ENCODE results near the gene DAGLA. TPM values are rescaled to one million over a fixed set of nuclear protein-coding genes. Genes with fewer than 3 reads are reported as not detected.

The DAGLA gene
- polyA plus RNA-seq, 1 experiment = 2.5 TPM

DNA sequence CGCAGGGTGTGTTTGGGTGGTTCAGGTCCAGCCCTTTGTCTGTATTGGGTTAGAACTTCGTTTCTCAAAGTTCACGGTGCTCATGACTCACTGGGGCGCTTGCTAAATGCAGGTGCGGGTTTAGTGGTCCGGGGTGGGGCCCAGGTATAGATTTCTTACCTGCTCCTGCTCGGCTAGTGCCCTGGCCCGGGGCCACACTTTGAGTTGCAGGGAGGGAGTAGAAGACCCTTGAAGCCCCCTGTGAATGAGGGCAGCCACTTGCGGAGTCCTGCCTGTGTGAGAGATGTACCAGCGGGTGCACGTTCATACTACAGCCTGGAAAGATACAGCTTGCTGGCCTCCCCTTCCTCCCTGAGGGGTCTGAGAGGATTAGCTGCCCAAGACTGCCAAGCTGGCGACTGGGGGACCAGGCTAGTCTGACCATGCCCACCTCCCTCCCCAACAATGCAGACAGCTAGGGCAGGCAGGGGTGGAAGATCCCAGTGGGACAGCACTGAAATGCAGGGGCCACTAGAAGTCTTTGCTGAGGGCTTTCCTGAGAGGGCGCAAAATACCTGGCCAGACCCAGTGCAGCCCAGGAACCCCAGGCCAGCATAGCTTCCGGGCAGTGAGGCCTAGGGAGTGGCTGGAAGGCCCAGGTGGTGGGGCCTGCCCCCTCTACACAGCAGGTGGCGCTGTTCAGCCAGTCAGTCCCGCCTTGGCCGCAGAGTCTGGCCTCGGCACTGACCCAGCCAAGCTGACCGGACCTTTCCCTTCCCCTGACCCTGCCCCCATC is 67.2 kb downstream of the DAGLA start:
- Histone ChIP-seq H3K36me3 (ENCODE audit: control insufficient read depth, insufficient read depth, low read length) (peaks cover 1% of the 10 kb centered on the region; the same call in 1 of the 2 replicates), H3K27me3 (ENCODE audit: control insufficient read depth, insufficient read depth, low read length) (no peaks in the 10 kb centered on the region), H3K4me3 (ENCODE audit: low read depth, low read length) (no peak overlapping the region)
- DNase-seq (ENCODE audit: low read depth) = no peak
- TF ChIP-seq, protein P1, sequence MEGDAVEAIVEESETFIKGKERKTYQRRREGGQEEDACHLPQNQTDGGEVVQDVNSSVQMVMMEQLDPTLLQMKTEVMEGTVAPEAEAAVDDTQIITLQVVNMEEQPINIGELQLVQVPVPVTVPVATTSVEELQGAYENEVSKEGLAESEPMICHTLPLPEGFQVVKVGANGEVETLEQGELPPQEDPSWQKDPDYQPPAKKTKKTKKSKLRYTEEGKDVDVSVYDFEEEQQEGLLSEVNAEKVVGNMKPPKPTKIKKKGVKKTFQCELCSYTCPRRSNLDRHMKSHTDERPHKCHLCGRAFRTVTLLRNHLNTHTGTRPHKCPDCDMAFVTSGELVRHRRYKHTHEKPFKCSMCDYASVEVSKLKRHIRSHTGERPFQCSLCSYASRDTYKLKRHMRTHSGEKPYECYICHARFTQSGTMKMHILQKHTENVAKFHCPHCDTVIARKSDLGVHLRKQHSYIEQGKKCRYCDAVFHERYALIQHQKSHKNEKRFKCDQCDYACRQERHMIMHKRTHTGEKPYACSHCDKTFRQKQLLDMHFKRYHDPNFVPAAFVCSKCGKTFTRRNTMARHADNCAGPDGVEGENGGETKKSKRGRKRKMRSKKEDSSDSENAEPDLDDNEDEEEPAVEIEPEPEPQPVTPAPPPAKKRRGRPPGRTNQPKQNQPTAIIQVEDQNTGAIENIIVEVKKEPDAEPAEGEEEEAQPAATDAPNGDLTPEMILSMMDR (IDR thresholded peaks at IDR 0.05; ENCODE audit: insufficient read depth, low read depth, low read length) = peak; percentile 95
- CTCF ChIA-PET = interaction anchor here (0.5 to 6.6 kb wide), 38 partner anchors 10 to 564 kb away, joined by 3 to 68 read pairs (median 4); partner anchors contain the start of genes CPSF7, FEN1, SDHAF2 and TMEM258
- POLR2A ChIA-PET = no interaction called here

DNA sequence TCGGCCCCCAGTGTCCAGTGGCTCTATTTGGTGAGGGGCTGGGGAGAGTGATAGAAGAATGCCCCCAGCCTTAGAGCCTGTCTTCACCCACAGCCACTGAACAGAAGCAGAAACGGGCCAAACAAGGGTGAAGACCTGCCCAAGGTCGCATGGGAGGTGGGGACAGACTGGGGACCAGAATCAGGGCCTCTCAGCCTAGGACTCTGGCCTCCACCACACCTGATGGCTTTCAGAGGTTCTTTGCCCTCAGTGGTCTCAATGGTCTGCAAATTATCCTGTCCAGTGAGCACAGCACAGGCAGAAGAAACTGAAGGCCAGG is 67.7 kb downstream of the DAGLA start:
- Histone ChIP-seq H3K36me3 (ENCODE audit: control insufficient read depth, insufficient read depth, low read length) (peaks cover 1% of the 10 kb centered on the region; the same call in 1 of the 2 replicates), H3K27me3 (ENCODE audit: control insufficient read depth, insufficient read depth, low read length) (no peaks in the 10 kb centered on the region; the same call in 1 of the 2 replicates), H3K4me3 (ENCODE audit: low read depth, low read length) (no peak overlapping the region)
- TF ChIP-seq, protein P1 (IDR thresholded peaks at IDR 0.05; ENCODE audit: insufficient read depth, low read depth, low read length) = no peak
- DNase-seq (ENCODE audit: low read depth) = no peak
- POLR2A ChIA-PET = no interaction called here
- CTCF ChIA-PET = interaction anchor here (0.6 to 6.6 kb wide), 36 partner anchors 10 to 563 kb away, joined by 3 to 68 read pairs (median 4); partner anchors contain the start of genes CPSF7, FEN1, SDHAF2 and TMEM258

DNA sequence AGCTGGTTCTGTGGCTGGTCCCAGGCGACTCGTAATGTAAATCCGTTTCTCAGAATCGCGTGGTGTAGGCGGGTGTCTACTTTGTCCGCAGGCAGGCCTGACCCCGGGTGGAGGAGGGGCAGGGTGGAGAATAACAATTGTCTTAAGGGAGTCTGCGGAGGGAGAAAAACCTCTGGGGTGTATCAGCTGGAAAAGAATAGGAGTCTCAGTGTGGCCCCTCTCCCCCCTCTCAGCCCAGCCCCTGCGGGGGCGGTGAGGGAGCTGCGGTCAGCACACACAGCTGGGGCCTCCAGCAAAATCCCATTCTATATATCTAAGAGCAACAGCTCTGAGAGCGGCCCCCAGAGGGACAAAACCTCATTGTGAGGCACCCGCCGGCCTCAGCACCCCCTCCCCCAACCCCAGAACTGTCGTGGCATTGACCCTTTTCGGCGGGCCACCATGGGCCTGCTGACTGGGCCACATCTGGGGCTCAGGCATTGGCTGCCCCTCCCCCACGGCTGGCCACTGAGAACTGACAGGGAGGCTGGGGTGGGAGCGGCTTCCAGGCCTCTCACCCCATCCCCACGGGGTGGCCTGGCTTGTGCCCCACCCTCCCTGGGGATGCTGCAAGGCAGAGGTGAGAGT is 69.5 kb downstream of the DAGLA start:
- H3K4me3 ChIP-seq (ENCODE audit: low read depth, low read length) = no peak overlapping the region
- no peaks in the 10 kb centered on the region; the same call in 1 of the 2 replicates for H3K36me3 ChIP-seq (ENCODE audit: control insufficient read depth, insufficient read depth, low read length)
- ChIA-PET CTCF (interaction anchor here (1.0 to 6.6 kb wide), 13 partner anchors 9 to 358 kb away, joined by 3 to 68 read pairs (median 4); no protein-coding TSS in a partner anchor), POLR2A (no interaction called here)
- no peaks in the 10 kb centered on the region; the same call in 1 of the 2 replicates for H3K27me3 ChIP-seq (ENCODE audit: control insufficient read depth, insufficient read depth, low read length)
- TF ChIP-seq, protein P1 (IDR thresholded peaks at IDR 0.05; ENCODE audit: insufficient read depth, low read depth, low read length) = no peak
- no peak for DNase-seq (ENCODE audit: low read depth)

DNA sequence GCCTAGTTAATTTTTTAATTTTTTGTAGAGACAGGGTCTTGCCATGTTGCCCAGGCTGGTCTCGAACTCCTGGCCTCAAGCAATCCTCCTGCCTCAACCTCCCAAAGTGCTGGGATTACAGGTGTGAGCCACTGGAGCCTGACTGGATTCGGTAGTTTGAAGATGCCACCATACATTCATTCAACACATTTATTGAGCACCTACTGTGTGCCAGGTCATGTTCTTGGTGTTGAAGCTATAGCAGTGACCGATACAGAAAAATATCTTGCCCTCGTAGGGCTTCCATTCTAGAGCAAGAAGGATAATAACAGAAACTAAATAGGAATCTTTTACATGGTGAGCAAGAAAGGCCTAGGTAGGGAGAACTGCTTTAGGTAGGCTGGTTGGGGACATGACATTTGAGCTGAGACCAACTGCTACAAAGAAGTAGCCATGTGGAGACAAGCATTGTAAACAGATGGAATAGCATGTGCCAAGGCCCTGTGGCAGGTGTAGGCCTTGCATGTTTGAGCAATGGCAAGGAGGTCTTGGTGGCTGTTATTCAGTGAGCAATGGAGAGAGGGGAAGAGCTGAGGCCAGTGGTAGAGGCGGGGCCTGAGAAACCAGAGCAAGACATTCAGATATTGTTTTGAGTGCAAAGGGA is 70.6 kb downstream of the DAGLA start:
- TF ChIP-seq, protein P1 (IDR thresholded peaks at IDR 0.05; ENCODE audit: insufficient read depth, low read depth, low read length) = no peak
- CTCF ChIA-PET = interaction anchor here (0.7 to 6.6 kb wide), 11 partner anchors 10 to 357 kb away, joined by 3 to 68 read pairs (median 6); no protein-coding TSS in a partner anchor
- no peak for DNase-seq (ENCODE audit: low read depth)
- Histone ChIP-seq H3K4me3 (ENCODE audit: low read depth, low read length) (no peak overlapping the region), H3K36me3 (ENCODE audit: control insufficient read depth, insufficient read depth, low read length) (no peaks in the 10 kb centered on the region), H3K27me3 (ENCODE audit: control insufficient read depth, insufficient read depth, low read length) (no peaks in the 10 kb centered on the region; the same call in 1 of the 2 replicates)
- POLR2A ChIA-PET = no interaction called here

DNA sequence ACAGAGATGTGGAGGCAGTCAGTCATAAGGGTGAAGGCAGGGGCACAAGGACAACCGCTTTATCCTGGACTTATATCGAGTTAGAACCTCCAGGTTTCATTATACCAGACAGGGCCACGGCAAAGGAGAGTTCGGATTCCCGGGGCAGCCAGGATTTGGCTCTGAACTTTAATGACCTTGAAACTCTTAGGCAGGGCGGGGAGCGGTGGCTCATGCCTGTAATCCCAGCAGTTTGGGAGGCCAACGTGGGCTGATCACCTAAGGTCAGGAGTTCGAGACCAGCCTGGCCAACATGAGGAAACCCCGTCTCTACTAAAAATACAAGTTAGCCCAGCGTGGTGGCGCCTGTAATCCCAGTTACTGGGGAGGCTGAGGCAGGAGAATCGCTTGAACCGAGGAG is 71.2 kb downstream of the DAGLA start:
- Histone ChIP-seq H3K27me3 (ENCODE audit: control insufficient read depth, insufficient read depth, low read length) (no peaks in the 10 kb centered on the region; the same call in 1 of the 2 replicates), H3K4me3 (ENCODE audit: low read depth, low read length) (no peak overlapping the region), H3K36me3 (ENCODE audit: control insufficient read depth, insufficient read depth, low read length) (no peaks in the 10 kb centered on the region)
- no peak for DNase-seq (ENCODE audit: low read depth)
- CTCF ChIA-PET = interaction anchor here (0.7 to 6.6 kb wide), 9 partner anchors 13 to 356 kb away, joined by 3 to 68 read pairs (median 5); partner anchors contain the start of gene DAGLA
- POLR2A ChIA-PET = no interaction called here
- TF ChIP-seq, protein P1 (IDR thresholded peaks at IDR 0.05; ENCODE audit: insufficient read depth, low read depth, low read length) = no peak

All from BJ (cell line).